NT2/D1 (cell line): ENCODE data around the gene AMIGO1.
"Not testable (repeated sequence)": the region's sequence is repeated elsewhere in the genome, so short reads cannot be mapped to it uniquely, and the experiment has no call there.

Source experiments
- DNase-seq: peaks from one replicate; pipeline ENCODE4 v3.0.0-alpha.2; 2011; ENCODE audit warnings: low read depth, low spot score
- H3K27me3 ChIP-seq: 2 replicates; pipeline ENCODE4 v1.6.0; 2011; ENCODE audit warnings: mild to moderate bottlenecking; ENCODE audit not compliant: insufficient read length, insufficient read depth
- H3K36me3 ChIP-seq: 2 replicates; pipeline ENCODE4 v1.6.1; 2011; ENCODE audit warnings: mild to moderate bottlenecking, low read length, mixed read lengths; ENCODE audit not compliant: insufficient read depth, insufficient read length
- H3K4me1 ChIP-seq: 2 replicates; pipeline ENCODE4 v1.5.1; 2011; ENCODE audit not compliant: insufficient read depth, insufficient read length
- H3K4me3 ChIP-seq: 2 replicates; pipeline ENCODE4 v1.5.1; 2011; ENCODE audit warnings: low read depth; ENCODE audit not compliant: insufficient read length
- H3K9ac ChIP-seq: 2 replicates; pipeline ENCODE4 v1.6.0; 2011; ENCODE audit warnings: low read depth; ENCODE audit not compliant: insufficient read length
- H3K9me3 ChIP-seq: 2 replicates; pipeline ENCODE4 v1.5.1; 2011; ENCODE audit warnings: mild to moderate bottlenecking, low read length; ENCODE audit not compliant: insufficient read depth
- SUZ12 ChIP-seq: IDR thresholded peaks from 2 replicates; pipeline ENCODE4 v1.6.1; 2011; ENCODE audit not compliant: insufficient read length, insufficient read depth; ENCODE audit errors: extremely low read depth
- YY1 ChIP-seq: IDR thresholded peaks from 2 replicates; pipeline ENCODE4 v1.6.1; 2011; ENCODE audit not compliant: insufficient read length, insufficient read depth
- ZNF274 ChIP-seq: IDR thresholded peaks from 2 replicates; pipeline ENCODE4 v1.6.1; 2011; ENCODE audit warnings: mild to moderate bottlenecking, low read depth, low read length

The AMIGO1 gene

DNA sequence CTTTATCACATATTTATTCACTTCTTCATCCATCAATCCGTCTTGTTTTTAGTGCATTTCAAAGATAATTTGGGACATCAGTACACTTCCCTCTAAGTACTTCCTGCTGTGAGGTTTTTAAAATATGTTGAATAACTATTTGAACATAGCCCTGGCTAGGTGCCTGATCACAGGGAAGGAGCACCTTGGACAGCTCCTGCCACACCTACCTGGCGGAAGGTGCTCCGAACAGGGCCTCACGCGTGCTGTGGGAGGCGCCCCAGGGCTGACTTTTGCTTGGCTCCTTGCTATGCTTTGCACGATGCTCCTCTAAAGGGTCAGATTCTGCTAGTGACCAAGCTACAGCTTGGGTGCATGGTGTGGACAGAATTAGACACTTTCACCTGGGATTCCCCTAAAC, 30.7 kb downstream of the AMIGO1 start:
- TF ChIP-seq ZNF274 (no peak), YY1 (no peak), SUZ12 (no peak)
- H3K9ac ChIP-seq = no peak overlapping the region
- H3K4me1 ChIP-seq = peaks cover 6% of the 10 kb centered on the region
- H3K36me3 ChIP-seq = no peaks in the 10 kb centered on the region
- no peaks in the 10 kb centered on the region for H3K9me3 ChIP-seq
- no peak overlapping the region for H3K4me3 ChIP-seq
- no peak for DNase-seq
- peaks cover 9% of the 10 kb centered on the region for H3K27me3 ChIP-seq

DNA sequence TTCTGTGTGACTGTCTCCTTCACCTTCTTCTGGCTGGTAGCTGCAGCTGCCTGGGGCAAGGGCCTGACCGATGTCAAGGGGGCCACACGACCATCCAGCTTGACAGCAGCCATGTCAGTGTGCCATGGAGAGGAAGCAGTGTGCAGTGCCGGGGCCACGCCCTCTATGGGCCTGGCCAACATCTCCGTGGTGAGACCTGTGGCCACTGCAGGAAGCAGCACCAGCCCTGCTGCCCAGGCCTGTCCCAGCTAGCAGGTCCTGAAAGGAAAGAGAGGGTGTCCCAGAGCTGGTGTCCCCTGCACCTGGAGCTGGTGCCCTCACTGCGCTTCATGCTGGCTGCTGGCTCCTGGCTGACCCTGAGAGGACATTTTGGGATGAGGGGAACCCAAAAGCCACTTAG, 31.7 kb downstream of the AMIGO1 start:
- Histone ChIP-seq H3K4me3 (no peak overlapping the region), H3K36me3 (no peaks in the 10 kb centered on the region), H3K4me1 (peaks cover 2% of the 10 kb centered on the region), H3K9me3 (no peaks in the 10 kb centered on the region), H3K27me3 (peaks cover 9% of the 10 kb centered on the region), H3K9ac (no peak overlapping the region)
- no peak for DNase-seq
- no peak for TF ChIP-seq YY1
- TF ChIP-seq ZNF274 = no peak
- TF ChIP-seq SUZ12 = no peak

DNA sequence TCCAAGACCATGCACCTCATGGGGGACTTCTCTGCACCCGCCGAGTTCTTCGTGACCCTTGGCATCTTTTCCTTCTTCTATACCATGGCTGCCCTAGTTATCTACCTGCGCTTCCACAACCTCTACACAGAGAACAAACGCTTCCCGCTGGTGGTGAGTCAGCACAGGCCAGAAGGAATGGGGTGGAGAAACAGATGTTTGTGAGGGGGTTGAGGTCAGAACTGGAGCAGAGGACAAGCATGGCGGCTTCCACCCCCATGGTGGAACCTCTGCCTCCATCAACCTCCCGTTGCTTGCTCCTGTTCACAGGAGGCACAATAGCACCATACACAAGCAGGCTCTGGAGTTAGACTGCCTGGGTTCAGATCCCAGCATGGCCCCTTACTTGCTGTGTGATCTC, 32.7 kb downstream of the AMIGO1 start:
- Histone ChIP-seq H3K27me3 (peaks cover 3% of the 10 kb centered on the region), H3K9ac (no peak overlapping the region), H3K9me3 (no peaks in the 10 kb centered on the region), H3K36me3 (no peaks in the 10 kb centered on the region), H3K4me3 (no peak overlapping the region), H3K4me1 (peaks cover 2% of the 10 kb centered on the region)
- DNase-seq = no peak
- no peak for TF ChIP-seq YY1
- no peak for TF ChIP-seq SUZ12
- no peak for TF ChIP-seq ZNF274

DNA sequence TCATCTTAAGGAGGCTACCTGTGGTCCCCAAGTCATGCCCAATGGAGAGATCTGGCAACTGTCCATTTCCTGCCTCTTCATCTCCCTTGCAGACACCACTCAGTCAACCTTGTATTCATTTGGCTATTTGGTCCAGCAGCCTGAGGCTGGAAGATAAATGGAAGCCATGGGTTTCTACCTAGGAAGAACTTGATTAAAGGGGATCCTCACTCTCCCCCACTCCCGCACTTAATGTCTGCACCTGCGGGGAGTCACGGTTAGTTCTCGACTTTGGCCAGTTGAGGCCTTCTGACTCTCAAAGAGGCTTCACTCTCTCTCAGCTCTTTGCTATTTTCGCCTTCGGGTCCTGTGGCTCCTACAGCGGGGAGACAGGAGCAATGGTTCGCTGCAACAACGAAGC, 34.3 kb downstream of the AMIGO1 start:
- no peaks in the 10 kb centered on the region for H3K9me3 ChIP-seq
- no peaks in the 10 kb centered on the region for H3K27me3 ChIP-seq
- no peak overlapping the region for H3K9ac ChIP-seq
- peaks cover 2% of the 10 kb centered on the region for H3K4me1 ChIP-seq
- H3K4me3 ChIP-seq = no peak overlapping the region
- DNase-seq = no peak
- no peaks in the 10 kb centered on the region for H3K36me3 ChIP-seq
- TF ChIP-seq YY1 = no peak

DNA sequence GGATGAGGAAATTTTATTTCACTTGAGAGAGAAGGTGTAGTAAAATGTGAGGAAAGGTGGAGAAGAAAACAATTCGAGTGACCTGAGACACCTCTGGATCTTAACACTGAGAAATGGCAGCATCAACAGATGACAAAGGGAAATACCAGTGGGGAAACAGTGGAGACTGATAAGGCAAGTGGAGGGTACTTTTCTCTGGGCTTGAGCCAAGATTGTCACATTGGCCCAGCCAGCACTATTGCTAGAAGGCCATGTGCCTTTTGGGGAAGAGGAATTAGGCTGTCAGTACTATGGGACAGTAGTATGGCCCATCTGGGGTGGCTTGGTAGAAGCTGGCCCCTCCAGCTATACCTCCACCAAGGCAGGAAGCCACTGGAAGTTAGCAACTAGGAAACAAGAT, 34.8 kb downstream of the AMIGO1 start:
- Histone ChIP-seq H3K27me3 (no peaks in the 10 kb centered on the region), H3K36me3 (no peaks in the 10 kb centered on the region), H3K9ac (no peak overlapping the region), H3K9me3 (no peaks in the 10 kb centered on the region), H3K4me1 (peaks cover 2% of the 10 kb centered on the region), H3K4me3 (no peak overlapping the region)
- TF ChIP-seq ZNF274 (no peak), SUZ12 (no peak), YY1 (no peak)
- no peak for DNase-seq

DNA sequence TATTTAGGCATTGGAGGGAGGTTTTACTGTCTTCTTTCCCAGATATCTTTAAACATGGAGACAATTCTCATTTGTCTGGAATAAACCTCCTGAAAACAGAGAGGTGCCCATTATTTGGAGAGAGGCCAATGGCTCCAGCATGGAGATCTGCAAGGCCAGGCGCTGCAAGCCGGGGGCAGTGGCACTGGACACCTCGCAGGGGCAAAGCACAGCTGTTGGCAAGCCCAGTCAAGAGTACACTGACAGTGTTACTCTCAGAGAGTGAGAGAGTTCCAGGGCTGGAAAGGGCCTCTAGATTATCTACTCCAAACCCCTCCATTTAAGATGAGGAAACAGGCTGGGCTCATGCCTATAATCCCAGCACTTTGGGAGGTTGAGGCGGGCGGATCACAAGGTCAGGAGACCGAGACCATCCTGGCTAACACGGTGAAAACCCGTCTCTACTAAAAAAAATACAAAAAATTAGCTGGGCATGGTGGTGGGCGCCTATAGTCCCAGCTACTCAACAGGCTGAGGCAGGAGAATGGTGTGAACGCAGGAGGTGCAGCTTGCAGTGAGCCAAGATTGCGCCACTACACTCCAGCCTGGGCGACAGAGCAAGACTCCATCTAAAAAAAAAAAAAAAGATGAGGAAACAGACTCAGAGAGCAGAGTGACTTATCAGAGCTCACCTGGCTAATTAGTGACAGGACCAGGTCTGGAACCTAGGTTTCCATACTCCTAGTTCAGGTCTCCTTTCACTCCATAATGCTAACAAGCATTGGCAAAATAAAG, 36.1 kb downstream of the AMIGO1 start:
- H3K36me3 ChIP-seq, H3K27me3 ChIP-seq: not testable (repeated sequence)

DNA sequence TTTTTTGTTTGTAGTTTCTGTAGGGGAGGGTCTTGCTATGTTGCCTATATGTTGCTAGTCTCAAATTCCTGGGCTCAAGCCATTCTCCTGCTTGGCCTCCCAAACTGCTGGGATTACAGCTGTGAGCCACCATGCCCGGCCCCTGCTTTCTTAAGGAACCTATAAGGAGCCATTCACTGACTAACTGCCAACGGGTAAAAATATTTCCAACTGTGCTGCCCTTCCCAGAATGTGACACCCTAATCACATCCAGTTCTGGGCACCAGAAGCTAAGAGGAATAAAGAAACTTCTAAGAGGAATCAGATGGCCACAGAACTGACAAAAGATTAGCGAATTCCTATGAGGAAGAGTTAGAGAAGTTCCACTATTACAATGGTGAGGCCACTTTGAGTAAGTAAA, 36.7 kb downstream of the AMIGO1 start:
- TF ChIP-seq SUZ12 = no peak
- TF ChIP-seq ZNF274 = no peak
- TF ChIP-seq YY1 = no peak
- Histone ChIP-seq H3K4me1 (peaks cover 2% of the 10 kb centered on the region), H3K9me3 (no peaks in the 10 kb centered on the region), H3K36me3 (no peaks in the 10 kb centered on the region), H3K27me3 (peaks cover 10% of the 10 kb centered on the region), H3K4me3 (no peak overlapping the region), H3K9ac (no peak overlapping the region)
- no peak for DNase-seq

More for the DNA sequence above, 36.1 kb downstream of the AMIGO1 start:
- H3K4me1 ChIP-seq, H3K4me3 ChIP-seq, H3K9me3 ChIP-seq, H3K9ac ChIP-seq, DNase-seq: not testable (repeated sequence)

DNA sequence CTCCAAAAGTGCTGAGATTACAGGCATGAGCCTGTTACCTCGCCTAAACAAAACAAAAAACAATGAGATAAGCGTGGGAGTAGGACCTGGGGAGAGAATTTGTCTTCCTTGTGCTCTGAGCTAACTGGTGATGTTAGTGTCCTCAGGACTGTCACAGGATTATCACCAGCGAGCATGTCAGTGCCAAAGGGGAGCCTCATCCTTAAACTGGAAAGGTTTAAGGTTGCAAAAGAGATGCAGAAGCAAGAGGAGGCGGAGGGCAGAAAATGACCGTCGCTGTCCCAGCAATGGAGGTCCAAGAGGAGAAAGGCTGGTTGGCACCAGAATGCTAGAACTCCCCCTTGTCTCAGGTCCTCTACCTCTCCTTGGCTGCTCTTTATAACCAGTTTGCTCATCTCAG, 39.3 kb downstream of the AMIGO1 start:
- Histone ChIP-seq H3K27me3 (peaks cover 28% of the 10 kb centered on the region), H3K36me3 (no peaks in the 10 kb centered on the region), H3K4me1 (no peaks in the 10 kb centered on the region), H3K9ac (no peak overlapping the region), H3K4me3 (no peak overlapping the region), H3K9me3 (no peaks in the 10 kb centered on the region)
- no peak for DNase-seq
- TF ChIP-seq ZNF274 (no peak), SUZ12 (no peak), YY1 (no peak)
